PC-9 (cell line): ENCODE measurements around the gene PPY.

ENCODE experiments used
- CTCF ChIP-seq: fragments of 200-600 bp; sonication (generic); conservative IDR thresholded peaks from 2 replicates; pipeline ENCODE4 v1.6.1; 2017; ENCODE audit warnings: mixed run types, antibody characterized with exemption, mild to moderate bottlenecking, moderate library complexity
- EZH2 ChIP-seq: fragments of 200-600 bp; sonication (generic); IDR thresholded peaks from 2 replicates; pipeline ENCODE4 v1.8.0; 2017; ENCODE audit warnings: antibody characterized with exemption, low read depth

DNA sequence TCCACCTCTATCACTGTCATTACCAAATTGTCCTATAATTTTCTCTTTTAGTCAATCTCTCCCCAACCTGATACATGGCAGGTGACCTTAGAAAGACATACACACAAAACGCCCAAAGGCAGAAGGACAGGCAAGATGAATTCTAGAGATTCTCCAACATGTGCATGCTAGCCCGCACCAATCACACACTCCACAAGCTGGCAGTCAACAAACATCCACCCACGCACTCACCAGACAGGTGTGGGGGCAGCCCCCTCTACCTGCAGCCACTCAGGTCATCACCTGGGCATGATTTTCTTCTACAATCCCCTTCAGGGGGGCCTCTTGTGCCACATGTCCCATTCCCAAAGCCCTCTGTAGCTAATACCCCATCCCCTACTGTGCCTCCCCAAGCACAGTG, 44.4 kb downstream of the PPY start:
- TF ChIP-seq CTCF (no peak), EZH2 (no peak)
